ENCODE results near the gene ARF3. TPM values are rescaled to one million over a fixed set of nuclear protein-coding genes. Genes with fewer than 3 reads are reported as not detected.
A peak's percentile ranks its signal among the peaks of the same experiment; 100 is the strongest.

The ARF3 gene
- total RNA-seq, 1 donor from 2014 or later: 144 TPM

GRCh38 chr12:48965298-48965838 lies 8.1 kb upstream of the ARF3 start:
- ATAC-seq: no peak

- ATAC-seq: no peak
Observed at GRCh38 chr12:48961801-48962200, 4.5 kb upstream of the ARF3 start.

GRCh38 chr12:48961331-48961730 lies 4.0 kb upstream of the ARF3 start:
- no peak for ATAC-seq

DNA sequence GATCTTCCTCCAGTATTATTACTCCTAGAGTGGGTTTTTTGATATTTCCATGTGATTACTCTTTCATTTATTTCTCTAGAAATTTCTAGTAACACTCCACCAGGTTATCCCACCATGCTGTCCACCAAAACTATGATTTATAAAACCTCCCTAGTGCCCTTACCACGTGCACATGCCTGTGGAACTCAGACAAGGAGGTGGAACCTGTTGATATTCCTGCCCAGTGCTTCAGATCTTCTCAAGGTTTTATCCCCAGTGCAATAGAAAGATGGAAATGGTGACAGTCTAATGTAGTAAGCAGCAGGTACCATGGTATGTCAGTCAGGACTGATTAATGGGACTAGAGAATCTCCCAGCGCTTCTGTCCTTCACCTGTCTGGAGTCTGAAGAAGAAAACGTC lies 3.5 kb upstream of the ARF3 start:
- no peak for ATAC-seq

DNA sequence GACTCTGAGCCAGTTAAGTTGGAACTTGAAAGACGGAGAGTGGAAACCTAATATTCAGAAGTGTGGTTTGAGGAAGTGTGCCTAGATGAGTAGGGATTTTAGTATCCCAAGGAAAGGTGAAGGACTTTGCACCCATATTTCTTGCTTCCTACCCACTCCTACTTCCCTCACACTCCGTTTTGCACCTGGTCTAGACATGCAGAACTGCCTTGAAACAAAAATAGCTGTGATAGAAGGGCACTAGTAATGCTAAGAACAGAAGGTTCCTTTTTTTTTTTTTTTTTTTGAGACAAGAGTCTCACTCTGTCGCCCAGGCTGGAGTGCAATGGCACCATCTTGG lies 732 bp upstream of the ARF3 start:
- ATAC-seq: no peak

- peak; percentile 84 for ATAC-seq
Observed at GRCh38 chr12:48956279-48957140, 777 bp downstream of the ARF3 start.

DNA sequence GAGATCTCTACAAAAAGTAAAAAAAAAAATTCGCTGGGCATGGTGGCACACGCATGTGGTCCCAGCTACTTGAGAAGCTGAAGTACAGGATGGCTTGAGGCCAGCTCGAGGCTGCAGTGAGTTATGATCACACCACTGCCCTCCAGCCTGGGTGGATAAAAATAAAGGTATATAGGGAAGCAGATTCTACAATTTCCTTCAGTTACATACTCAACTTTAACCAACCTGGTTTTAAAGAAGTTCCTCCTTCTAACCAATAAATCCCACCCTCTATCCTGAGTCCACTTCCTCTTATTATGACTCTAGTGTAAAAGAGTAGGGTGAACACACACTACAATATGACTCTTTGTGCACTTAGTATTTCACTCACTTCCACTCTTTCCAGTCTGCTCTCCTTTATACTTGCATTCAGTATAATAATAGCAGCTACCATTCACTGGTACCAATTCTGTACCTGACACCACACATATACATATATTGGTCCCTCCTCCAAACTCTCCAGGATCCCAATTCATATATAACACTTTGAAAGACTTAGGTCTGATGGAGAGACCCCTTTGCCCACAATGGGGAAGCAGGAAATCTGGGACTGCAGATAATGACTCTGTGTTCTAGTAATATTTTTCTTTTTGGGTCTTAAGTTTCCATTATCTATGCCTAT lies 2.3 kb downstream of the ARF3 start:
- no peak for ATAC-seq

- ATAC-seq: no peak
Observed at GRCh38 chr12:48954061-48954460, 3.2 kb downstream of the ARF3 start.

DNA sequence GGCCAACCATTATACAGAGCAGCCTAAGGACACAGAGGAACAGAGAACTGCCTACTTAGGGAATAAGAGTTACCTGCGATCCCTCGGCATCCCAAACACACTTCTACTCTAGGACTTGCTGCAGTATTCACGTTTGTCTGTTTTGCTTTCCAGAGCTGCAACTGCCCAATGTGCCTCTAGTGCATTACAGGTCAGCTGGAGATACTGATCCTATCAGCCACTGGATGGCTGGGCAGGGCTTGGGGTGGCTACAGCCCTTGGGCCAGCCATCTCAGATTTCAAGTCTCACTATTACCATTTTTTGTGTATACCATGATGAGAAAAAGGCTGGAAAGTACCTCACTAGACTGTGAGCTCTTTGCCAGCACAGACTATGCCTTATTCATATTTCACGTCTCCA lies 4.6 kb downstream of the ARF3 start:
- no peak for ATAC-seq

GRCh38 chr12:48947727-48948126 lies 9.6 kb downstream of the ARF3 start:
- ATAC-seq: peak; percentile 87

GRCh38 chr12:48946943-48947342 lies 10.3 kb downstream of the ARF3 start:
- no peak for ATAC-seq

DNA sequence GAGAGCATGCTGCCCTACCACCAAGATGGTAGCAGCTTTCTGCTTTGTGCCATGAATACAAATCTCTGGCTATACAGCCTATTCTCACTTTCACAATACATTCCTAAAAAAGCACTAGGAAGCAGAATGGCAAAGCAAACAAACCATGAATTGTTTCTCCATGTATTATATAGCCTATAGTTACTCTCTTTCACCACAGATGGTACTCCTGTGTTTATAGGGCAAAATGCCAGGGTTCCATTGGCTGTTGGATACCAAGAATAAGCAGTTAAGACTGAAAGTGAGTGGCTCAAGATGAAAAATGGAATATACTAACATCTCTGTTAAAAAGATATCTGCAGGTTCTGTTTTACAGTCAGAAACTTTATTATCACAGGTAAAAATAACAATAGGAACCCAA lies 11.1 kb downstream of the ARF3 start:
- no peak for ATAC-seq

- peak; percentile 73 for ATAC-seq
Observed at GRCh38 chr12:48943221-48943620, 14.1 kb downstream of the ARF3 start.

DNA sequence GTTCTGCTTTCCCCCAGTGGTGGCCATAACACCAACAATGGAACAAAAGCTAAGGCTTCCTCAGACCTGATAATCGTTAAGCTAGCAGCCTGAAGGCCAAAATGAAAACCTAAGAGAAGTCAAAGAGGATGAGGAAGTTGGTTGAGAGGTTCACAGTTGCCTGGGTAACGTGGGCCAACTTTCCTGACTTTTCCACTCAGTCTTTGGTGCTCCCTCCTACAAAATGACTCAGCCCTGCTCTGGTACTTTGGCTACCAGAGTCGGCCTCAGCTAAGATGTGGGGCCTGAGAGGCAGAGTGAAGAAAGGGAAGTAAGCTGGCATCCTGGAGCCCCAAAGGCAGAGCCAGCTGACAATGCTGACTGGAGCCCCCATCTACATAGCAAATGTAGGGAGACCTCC lies 17.1 kb downstream of the ARF3 start:
- ATAC-seq: no peak

GRCh38 chr12:48938805-48939204 lies 18.5 kb downstream of the ARF3 start:
- ATAC-seq: no peak

GRCh38 chr12:48937170-48937569 lies 20.1 kb downstream of the ARF3 start:
- no peak for ATAC-seq

GRCh38 chr12:48936379-48936979 lies 20.8 kb downstream of the ARF3 start:
- peak; percentile 56 for ATAC-seq

DNA sequence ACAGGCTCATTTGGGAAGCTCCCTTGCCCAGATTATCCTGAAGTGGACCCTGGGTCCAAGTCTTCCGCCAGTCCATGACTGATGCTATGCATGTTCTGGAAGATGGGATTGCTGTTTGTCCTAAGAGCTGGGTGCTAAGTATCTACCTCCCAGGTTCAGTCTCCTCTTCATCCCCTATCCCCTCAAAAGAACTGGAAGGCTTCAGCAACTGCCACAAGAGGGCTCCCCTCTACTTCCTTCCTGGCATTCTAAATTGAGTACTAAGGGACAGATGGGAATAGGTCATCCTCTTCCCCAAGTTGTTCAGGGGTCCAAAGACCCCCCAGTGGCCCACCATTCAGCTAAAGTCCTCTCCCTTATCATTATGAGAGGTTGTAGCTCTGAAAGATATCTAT lies 23.0 kb downstream of the ARF3 start:
- no peak for ATAC-seq

DNA sequence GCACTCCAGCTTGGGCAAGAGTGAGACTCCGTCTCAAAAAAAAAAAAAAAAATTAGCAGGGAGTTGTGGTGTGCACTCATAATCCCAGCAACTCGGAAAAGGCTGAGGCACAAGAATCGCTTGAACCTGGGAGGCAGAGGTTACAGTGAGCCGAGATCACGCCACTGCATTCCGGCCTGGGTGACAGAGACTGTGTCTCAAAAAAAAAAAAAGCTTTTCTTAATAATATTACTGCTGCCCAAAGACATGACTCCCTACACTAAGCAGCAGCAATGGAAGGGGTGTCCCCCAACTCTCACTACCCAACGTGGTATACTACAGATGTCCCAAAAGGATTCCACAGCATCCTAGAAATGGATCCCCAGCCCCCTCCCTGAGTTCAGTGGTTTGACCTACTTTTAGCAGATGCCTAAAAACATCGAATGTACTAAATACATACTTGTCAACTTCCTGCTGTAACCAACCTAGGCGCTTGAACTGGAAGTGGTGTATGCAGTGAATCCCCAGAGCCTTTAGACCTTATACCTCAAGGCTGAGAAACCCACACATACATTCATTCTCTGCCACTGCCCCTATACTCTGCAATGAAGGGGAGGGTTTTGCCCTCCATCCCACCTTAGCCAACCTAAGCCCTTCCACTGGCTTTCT lies 23.5 kb downstream of the ARF3 start:
- ATAC-seq: no peak

DNA sequence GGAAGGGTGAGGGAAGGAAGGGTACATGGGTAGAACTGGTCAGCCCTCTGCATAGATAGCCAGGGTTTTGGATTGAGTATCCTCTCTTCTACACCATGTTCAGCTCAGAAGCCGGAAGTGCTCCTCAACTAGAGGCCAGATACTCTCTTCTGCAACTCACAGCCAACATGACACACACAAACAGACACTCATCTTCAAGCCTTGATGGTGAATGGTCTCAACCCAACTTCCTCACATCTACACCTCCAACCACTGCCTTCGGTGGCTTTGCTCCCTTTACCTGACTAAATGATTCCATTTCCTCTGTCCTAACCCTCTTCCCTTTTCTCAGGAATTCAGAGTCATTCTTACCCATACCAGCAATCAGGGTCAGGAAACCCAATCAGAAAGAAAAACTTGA lies 24.4 kb downstream of the ARF3 start:
- ATAC-seq: no peak

- ATAC-seq: no peak
Observed at GRCh38 chr12:48930475-48930874, 26.8 kb downstream of the ARF3 start.

DNA sequence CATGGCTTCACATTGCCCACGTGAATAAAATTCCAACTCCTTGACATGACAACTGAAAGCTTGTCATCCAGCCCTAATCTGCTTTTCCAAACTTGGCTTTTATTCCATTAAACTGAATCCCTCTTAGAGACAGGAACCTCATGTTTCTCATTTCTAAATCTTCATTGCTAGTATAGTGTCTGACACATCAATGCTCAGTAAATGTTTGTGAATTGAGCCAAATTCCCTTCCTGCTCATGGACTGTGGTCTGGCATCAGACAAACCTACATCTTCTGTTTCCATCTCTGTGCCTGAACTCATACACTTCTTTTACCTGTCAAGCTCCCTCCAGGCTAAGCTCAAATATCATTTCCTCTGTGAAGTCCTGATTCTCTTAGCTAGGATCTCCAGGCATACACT lies 27.7 kb downstream of the ARF3 start:
- no peak for ATAC-seq

GRCh38 chr12:48927261-48927660 lies 30.0 kb downstream of the ARF3 start:
- ATAC-seq: no peak
